ENCODE data around the gene CASP9.

GRCh38 chr1:15524283-15525049 is 451 bp upstream of the CASP9 start:
- no peak for TF ChIP-seq CTCF (IDR thresholded peaks at IDR 0.05)
- no peak for TF ChIP-seq POLR2A (IDR thresholded peaks at IDR 0.05)
- TF ChIP-seq POLR2AphosphoS5 (IDR thresholded peaks at IDR 0.05) = peak; percentile 27 to 78
- TF ChIP-seq EP300 (IDR thresholded peaks at IDR 0.05) = peak in 1 of 4 donors; percentile 30
